Activated B cell treated with CpG ODN at 0.5 μM for 24 hours (primary cell): ENCODE data around the gene SEC11C. TPM values are rescaled to one million over a fixed set of nuclear protein-coding genes. Genes with fewer than 3 reads are reported as not detected.

ENCODE experiments used
- ATAC-seq: fragments of 200-7000 bp; cut with Tn5 transposase; one replicate; pipeline ENCODE4 v1.10.0; 2021; ENCODE audit warnings: low read depth, mild to moderate bottlenecking, moderate library complexity
- CTCF ChIA-PET: fragments of 350-600 bp; sonication (Branson Sonifier 250); formaldehyde crosslinking; loops from one replicate; lab custom pipeline; 2021; ENCODE audit warnings: antibody characterized with exemption; lab: Charles Lee
- POLR2A ChIA-PET: fragments of 350-600 bp; sonication (Branson Sonifier 250); formaldehyde crosslinking; loops from one replicate; lab custom pipeline; 2021; ENCODE audit warnings: antibody characterized with exemption; lab: Charles Lee
- DNase-seq: peaks from one replicate; pipeline ENCODE4 v3.0.0; 2022
- H3K27ac Mint-ChIP-seq: one replicate; pipeline ENCODE4 v1.8.0; 2020; ENCODE audit warnings: mixed read lengths
- H3K27me3 Mint-ChIP-seq: one replicate; pipeline ENCODE4 v1.8.0; 2021; ENCODE audit warnings: mixed read lengths
- H3K36me3 Mint-ChIP-seq: one replicate; pipeline ENCODE4 v1.8.0; 2021; ENCODE audit warnings: low read depth, mixed read lengths
- H3K4me1 Mint-ChIP-seq: one replicate; pipeline ENCODE4 v1.8.0; 2021; ENCODE audit warnings: mixed read lengths
- H3K4me3 Mint-ChIP-seq: one replicate; pipeline ENCODE4 v1.8.0; 2020; ENCODE audit warnings: mild to moderate bottlenecking, mixed read lengths
- H3K9me3 Mint-ChIP-seq: one replicate; pipeline ENCODE4 v1.8.0; 2020; ENCODE audit warnings: mixed read lengths
- CTCF ChIP-seq: fragments of 200-600 bp; IDR thresholded peaks from one replicate; pipeline ENCODE4 v1.8.0; 2022; ENCODE audit warnings: antibody characterized with exemption, mild to moderate bottlenecking
- intact Hi-C: fragments of 100-400 bp; cut with micrococcal nuclease; formaldehyde crosslinking; loops from one replicate; pipeline ENCODE4 v1.15.1; 2024
- total RNA-seq: library from RNA; stranded (reverse); gene quantifications from 2 replicates; pipeline ENCODE4 v1.2.3, GENCODE V29; 2022

SEC11C gene
- total RNA-seq, 1 donor from 2014 or later, result 112 TPM

- no peak overlapping the region for H3K27ac Mint-ChIP-seq
- no peak overlapping the region for H3K4me3 Mint-ChIP-seq
- no peak for TF ChIP-seq CTCF
- ATAC-seq (no peak), DNase-seq (no peak)
- H3K36me3 Mint-ChIP-seq, result no peaks in the 10 kb centered on the region
- H3K4me1 Mint-ChIP-seq, result no peaks in the 10 kb centered on the region
- peaks cover 21% of the 10 kb centered on the region for H3K9me3 Mint-ChIP-seq
- CTCF ChIA-PET, result no interaction called here
- intact Hi-C loops, result no loop called here
- H3K27me3 Mint-ChIP-seq, result peaks cover 18% of the 10 kb centered on the region
- POLR2A ChIA-PET, result no interaction called here
These were observed 33.1 kb downstream of the SEC11C start for GRCh38 chr18:59172664-59173249.

DNA sequence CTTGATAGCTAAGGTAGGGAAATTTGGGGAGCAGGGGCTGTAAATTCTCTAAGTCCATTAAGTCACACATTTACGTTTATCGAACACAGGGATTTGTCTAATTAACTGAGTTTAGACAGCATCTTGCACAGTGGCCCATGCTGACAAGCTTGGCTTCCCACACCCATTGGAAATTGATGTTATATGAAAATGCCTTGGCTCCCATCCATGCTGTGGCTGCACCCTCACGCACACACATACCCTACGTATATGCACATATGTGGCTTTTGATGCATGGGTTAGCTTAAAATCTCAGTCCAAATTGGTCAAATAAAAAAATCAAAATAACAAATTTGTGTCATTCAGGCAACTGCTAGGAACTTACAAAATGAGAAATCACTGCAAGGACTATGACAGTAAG lies 37.8 kb downstream of the SEC11C start:
- no peaks in the 10 kb centered on the region for H3K36me3 Mint-ChIP-seq
- ChIA-PET POLR2A (interaction anchor here (0.7 kb wide), 1 partner anchor 1171 kb away, joined by 3 read pairs; no protein-coding TSS in a partner anchor), CTCF (no interaction called here)
- no peak overlapping the region for H3K4me3 Mint-ChIP-seq
- ATAC-seq, result no peak
- intact Hi-C loops, result no loop called here
- no peak overlapping the region for H3K27ac Mint-ChIP-seq
- H3K4me1 Mint-ChIP-seq, result no peaks in the 10 kb centered on the region
- H3K27me3 Mint-ChIP-seq, result peaks cover 22% of the 10 kb centered on the region
- DNase-seq, result no peak
- TF ChIP-seq CTCF, result no peak
- peaks cover 14% of the 10 kb centered on the region for H3K9me3 Mint-ChIP-seq

- Mint-ChIP-seq H3K9me3 (no peaks in the 10 kb centered on the region), H3K27me3 (peaks cover 21% of the 10 kb centered on the region), H3K4me3 (no peak overlapping the region), H3K27ac (no peak overlapping the region), H3K4me1 (no peaks in the 10 kb centered on the region), H3K36me3 (no peaks in the 10 kb centered on the region)
- ChIA-PET POLR2A (no interaction called here), CTCF (no interaction called here)
- intact Hi-C loops, result no loop called here
- TF ChIP-seq CTCF, result no peak
- DNase-seq (no peak), ATAC-seq (no peak)
These were observed 40.6 kb downstream of the SEC11C start for GRCh38 chr18:59180150-59180845.

- Mint-ChIP-seq H3K27me3 (peaks cover 16% of the 10 kb centered on the region), H3K9me3 (no peaks in the 10 kb centered on the region), H3K4me3 (no peak overlapping the region), H3K4me1 (no peaks in the 10 kb centered on the region), H3K27ac (no peak overlapping the region), H3K36me3 (no peaks in the 10 kb centered on the region)
- no peak for TF ChIP-seq CTCF
- CTCF ChIA-PET, result no interaction called here
- POLR2A ChIA-PET, result no interaction called here
- intact Hi-C loops, result no loop called here
- DNase-seq, result no peak
- ATAC-seq, result no peak
These were observed 43.0 kb downstream of the SEC11C start for GRCh38 chr18:59182673-59183072.

- Mint-ChIP-seq H3K27me3 (peaks cover 3% of the 10 kb centered on the region), H3K4me3 (no peak overlapping the region), H3K4me1 (no peaks in the 10 kb centered on the region), H3K27ac (no peak overlapping the region), H3K36me3 (no peaks in the 10 kb centered on the region), H3K9me3 (no peaks in the 10 kb centered on the region)
- POLR2A ChIA-PET, result no interaction called here
- ATAC-seq (no peak), DNase-seq (no peak)
- intact Hi-C loops, result no loop called here
- no peak for TF ChIP-seq CTCF
- CTCF ChIA-PET, result no interaction called here
These were observed 49.3 kb downstream of the SEC11C start for GRCh38 chr18:59189008-59189407.
